ENCODE measurements around the gene VWCE.

The VWCE gene

GRCh38 chr11:61274084-61274483, 21.0 kb downstream of the VWCE start:
- H3K4me3 ChIP-seq (ENCODE audit: low read depth, low read length) = no peak overlapping the region
- no peak for DNase-seq (ENCODE audit: low read depth)
- no peak for TF ChIP-seq CTCF (conservative IDR thresholded peaks at IDR 0.05; ENCODE audit: low read depth, low read length)

GRCh38 chr11:61273178-61274078, 21.7 kb downstream of the VWCE start:
- DNase-seq (ENCODE audit: low read depth) = no peak
- no peak overlapping the region for H3K4me3 ChIP-seq (ENCODE audit: low read depth, low read length)
- TF ChIP-seq CTCF (conservative IDR thresholded peaks at IDR 0.05; ENCODE audit: low read depth, low read length) = no peak

GRCh38 chr11:61272731-61273130, 22.4 kb downstream of the VWCE start:
- no peak overlapping the region for H3K4me3 ChIP-seq (ENCODE audit: low read depth, low read length)
- TF ChIP-seq CTCF (conservative IDR thresholded peaks at IDR 0.05; ENCODE audit: low read depth, low read length) = no peak
- DNase-seq (ENCODE audit: low read depth) = no peak

GRCh38 chr11:61270354-61271076, 24.6 kb downstream of the VWCE start:
- DNase-seq (ENCODE audit: low read depth) = peak; percentile 62
- TF ChIP-seq CTCF (conservative IDR thresholded peaks at IDR 0.05; ENCODE audit: low read depth, low read length) = no peak
- no peak overlapping the region for H3K4me3 ChIP-seq (ENCODE audit: low read depth, low read length)

GRCh38 chr11:61268588-61269250, 26.4 kb downstream of the VWCE start:
- no peak for DNase-seq (ENCODE audit: low read depth)
- no peak for TF ChIP-seq CTCF (conservative IDR thresholded peaks at IDR 0.05; ENCODE audit: low read depth, low read length)
- no peak overlapping the region for H3K4me3 ChIP-seq (ENCODE audit: low read depth, low read length)

- no peak for DNase-seq (ENCODE audit: low read depth)
- no peak for TF ChIP-seq CTCF (conservative IDR thresholded peaks at IDR 0.05; ENCODE audit: low read depth, low read length)
- H3K4me3 ChIP-seq (ENCODE audit: low read depth, low read length) = no peak overlapping the region
Observed at GRCh38 chr11:61267437-61267841, 27.7 kb downstream of the VWCE start.
